Amniotic epithelial cell (primary cell): Measurements from ENCODE around the gene HMGN1.

ENCODE experiments used
- DNase-seq: peaks from one replicate; pipeline ENCODE4 v3.0.0-alpha.2; 2010; ENCODE audit warnings: low read depth

Gene HMGN1

DNA sequence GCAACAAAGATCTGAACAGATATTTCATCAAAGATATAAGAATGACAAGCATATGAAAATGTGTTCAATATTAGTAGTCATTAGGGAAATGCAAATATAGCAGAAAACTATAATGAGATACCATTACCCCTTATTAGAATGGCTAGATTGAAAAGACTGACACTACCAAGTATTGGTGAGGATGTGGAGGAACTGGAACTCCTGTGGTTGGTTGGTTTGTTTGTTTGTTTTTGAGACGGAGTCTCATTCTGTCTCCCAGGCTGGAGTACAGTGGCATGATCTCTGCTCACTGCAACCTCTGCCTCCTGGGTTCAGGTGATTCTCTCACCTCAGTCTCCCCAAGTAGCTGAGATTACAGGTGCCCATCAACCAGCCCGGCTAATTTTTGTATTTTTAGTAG lies 18.9 kb upstream of the HMGN1 start:
- no peak for DNase-seq

DNA sequence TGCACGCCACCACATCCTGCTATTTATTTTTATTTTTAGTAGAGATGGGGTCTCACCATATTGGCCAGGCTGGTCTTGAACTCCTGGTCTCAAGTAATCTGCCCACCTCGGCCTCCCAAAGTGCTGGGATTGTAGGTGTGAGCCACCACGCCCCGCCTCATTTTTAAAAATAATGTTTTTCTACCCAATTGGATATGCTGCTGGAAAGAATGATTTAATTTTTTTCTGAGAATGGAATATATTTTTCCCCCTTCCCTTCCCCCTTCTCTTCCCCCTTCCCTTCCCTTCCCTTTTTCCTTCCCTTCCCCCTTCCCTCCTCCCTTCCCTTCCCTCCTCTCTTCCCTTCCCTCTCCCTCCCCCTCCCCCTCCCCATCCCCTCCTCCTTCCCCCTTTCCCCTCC lies 17.7 kb upstream of the HMGN1 start:
- no peak for DNase-seq

DNA sequence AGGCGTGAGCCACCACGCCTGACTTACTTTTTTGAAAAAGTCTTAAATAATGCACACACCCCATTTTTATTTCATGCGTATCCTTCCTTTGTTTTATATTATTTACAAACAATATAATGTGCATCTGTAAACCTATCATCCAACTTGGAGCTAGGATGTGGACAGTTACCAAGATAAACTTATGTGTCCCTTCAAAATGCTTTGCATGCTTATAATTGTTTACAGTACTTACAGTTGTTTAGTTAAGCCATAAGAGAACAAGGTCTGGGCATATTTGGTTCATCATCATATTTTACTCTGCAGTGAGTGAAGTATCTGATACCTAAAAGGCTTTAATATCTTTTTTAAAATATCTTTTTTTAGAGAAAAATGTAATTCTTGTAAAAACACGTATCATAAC lies 16.1 kb upstream of the HMGN1 start:
- DNase-seq, result no peak

DNA sequence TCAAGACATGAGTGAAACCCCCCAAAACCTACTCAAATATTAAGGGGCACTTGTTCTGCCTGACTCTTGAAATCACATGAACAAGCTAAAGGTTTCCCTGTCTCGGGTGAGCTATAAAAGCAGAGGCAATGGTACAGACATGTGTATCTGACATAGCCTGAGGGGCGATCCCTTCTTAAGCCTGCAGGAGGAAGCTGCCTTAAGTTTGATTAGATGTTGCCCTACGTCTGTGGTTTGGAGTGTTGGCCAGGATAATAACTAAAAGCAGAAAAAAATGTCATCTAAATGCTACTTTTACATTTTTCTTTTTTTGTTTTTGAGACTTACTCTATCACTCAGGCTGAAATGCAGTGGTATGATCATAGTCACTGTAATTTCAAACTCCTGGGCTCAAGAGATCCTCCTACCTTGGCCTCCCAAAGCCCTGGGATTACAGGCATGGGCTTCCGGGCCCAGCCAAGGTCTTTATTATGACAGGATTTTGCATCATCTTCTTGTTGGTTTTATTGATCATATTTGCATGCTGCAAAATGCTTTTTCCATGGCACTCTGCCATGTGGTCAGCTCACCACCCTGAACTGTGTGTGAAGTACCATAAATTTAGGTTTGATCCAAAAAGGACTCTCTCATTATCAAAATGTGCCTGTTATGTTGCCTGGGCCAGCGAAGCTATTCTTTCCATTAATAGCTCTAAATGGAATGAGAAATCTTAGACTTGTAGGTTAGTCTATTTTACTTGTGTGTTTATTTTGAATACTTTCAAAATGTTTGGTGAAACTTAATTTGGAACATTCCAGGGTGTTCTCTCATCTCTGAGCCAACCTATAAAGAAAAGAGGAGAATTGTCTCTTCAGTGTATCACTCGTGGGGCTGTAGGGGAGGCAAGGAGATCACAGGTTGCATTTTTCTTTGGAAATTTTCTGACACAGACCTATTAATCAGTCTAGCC lies 15.0 kb upstream of the HMGN1 start:
- no peak for DNase-seq

DNA sequence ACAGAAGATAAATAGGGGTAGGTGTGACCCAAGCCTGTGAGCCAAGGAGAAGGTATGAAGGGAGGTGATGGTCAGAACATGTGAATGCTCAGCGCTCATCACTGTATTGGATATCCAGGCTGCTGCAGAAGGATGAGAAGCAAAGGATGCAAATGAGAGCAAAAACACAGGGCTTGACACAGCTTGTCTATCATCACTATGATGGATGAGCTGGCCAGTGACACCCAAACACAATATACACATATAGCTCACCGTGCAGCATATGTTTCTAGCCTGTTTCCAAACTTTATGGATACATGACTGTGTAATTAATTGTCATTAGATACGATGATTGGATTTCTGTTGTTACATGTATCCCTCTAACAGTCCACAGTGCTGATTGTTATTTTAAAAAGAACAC lies 13.8 kb upstream of the HMGN1 start:
- no peak for DNase-seq

DNA sequence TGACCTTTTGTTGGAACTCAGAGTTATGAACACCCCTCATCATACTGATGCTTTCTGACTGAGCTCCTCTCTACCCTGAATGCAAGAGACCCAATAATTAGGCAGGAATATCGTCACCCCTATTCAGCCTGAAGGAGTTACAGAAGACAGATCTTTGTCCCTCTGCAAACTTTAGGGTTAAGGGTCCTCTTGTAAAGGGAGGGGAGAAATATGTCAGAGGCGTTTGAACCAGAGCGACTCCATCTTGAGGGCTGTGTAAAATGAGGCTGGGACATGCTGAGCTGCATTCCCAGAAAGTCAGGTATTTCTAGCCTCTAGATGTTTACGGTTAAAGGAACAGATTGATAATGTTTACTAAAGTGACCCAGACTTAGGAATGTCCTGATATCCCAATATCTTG lies 10.5 kb upstream of the HMGN1 start:
- no peak for DNase-seq

DNA sequence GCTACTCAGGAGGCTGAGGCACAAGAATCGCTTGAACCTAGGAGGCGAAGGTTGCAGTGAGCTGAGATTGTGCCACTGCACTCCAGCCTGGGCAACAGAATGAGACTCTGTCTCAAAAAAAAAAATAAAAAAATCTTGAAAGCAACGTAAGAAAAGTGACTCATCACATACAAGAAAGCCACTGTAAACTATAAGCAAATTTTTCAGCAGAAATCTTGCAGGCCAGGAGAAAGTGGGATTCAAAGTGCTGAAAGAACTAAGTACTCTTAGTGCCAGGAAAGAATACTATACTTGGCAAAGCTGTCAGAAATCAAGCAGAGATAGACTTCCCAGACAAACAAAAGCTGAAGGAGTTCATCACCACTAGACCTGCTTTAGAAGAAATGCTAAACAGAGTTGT lies 4.4 kb upstream of the HMGN1 start:
- DNase-seq, result peak; percentile 57

DNA sequence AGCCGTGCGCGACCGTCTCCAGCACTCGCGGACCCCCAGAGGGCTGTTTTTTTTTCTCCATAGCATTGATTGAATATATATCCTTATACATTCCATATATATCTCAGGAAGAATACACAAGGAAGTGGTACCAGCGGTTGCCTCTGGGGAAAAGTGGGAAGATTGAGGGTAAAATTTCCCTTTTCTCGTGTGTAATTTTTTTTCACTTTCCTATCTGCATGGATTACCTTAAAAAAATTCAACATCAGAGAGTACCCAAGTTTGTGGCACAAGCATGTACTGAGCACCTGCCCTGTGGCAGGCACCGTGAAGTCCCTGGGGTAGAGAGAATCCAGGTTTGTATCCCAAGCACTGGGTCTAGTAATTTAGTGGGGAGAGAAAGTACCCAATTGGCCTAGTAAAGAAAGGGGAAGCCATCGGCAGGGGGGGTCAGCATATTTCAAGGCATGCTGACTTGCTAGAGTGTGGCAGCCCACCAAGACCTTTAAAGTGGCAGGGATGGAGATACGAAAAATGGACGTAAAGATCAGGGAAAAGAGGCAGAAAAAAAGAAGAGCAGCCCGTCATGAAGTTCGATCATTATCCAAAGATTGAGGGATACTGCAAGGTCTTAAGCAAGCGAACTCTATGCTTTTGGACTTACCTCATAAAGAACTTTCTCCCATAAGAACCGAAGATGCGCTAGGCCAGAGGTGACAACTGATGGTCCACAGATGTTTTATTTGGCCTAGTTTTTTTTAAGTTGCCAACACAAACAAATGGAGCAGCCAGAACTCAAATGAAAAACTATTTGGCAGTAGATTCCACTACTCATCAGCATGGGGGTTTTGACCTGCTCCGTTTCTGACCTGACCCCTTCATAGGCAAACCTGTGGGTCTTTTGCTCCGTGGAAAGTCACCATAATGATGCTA lies 1.5 kb upstream of the HMGN1 start:
- DNase-seq, result no peak

DNA sequence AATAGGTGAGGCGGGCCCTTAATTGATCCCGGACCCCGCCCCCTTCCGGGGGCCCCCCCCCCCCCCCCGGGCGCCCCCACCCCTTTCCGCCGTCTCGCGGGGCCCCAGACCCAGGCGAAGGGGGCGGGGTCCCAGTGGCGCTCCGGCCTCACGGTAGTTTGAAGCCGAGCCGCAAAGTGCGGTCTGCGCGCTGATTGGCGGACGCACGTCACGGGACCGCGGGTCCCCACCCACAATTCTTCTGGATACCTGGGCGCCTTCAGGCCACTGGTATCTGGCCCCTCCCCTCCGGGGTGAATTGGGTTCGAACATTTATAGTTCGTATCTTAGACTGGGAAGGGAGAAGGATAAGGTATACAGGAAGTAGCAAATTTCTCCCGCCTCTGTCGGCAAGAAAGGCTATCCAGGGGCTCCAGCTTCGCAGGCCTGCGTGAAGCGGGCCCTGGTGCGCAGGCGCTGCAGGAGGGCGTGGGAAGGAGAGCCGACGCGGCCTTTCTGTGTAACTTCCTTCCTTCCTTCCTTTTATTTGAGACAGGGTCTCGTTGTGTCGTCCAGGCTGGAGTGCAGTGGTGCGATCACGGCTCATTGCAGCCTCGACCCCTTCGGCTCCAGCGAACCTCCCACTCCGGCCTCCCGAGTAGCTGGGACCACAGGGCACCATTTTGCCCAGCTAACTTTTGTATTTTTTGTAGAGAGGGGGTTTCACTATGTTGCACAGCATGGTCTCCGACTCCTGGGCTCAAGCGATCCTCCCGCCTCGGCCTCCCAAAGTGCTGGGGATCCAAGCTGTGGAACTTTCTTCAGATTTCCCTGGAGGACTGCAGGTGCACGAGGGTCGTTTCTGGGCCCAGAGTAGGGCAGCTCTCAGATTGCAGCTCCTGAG lies 564 bp upstream of the HMGN1 start:
- DNase-seq, result peak; percentile 92

DNA sequence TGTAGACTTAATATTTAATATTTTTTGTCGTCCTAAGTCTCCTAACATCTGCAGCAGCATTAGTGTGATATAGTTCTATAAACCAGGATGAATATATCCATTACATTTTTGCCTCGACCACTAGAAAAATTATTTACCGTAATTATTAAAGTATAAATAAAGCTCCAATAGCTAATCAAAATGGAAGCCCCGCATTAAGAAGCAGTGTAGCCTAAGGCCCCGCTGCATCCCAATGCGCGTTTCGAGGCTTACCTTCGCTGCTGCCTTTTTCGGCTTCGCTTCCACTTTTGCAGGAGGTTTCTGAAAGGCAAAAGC lies 891 bp downstream of the HMGN1 start:
- DNase-seq, result no peak

DNA sequence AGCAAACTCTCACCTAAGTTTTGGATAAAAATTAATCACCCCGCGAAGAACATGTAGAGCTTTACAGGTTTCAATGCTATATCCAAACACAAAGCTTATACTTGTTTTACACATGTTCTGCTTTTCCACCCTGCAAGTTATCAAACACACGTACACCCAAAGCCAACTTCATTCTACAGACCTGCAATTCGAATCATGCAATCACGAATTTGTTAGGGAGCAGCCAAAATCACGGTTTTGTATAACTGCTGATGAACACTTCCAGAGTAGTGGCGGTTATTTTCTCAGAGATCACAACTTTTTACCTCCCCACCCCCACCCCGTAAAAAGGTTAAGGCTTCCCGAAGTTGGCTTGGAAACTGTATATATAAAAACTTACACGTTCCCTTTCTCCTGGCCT lies 1.4 kb downstream of the HMGN1 start:
- DNase-seq, result no peak

DNA sequence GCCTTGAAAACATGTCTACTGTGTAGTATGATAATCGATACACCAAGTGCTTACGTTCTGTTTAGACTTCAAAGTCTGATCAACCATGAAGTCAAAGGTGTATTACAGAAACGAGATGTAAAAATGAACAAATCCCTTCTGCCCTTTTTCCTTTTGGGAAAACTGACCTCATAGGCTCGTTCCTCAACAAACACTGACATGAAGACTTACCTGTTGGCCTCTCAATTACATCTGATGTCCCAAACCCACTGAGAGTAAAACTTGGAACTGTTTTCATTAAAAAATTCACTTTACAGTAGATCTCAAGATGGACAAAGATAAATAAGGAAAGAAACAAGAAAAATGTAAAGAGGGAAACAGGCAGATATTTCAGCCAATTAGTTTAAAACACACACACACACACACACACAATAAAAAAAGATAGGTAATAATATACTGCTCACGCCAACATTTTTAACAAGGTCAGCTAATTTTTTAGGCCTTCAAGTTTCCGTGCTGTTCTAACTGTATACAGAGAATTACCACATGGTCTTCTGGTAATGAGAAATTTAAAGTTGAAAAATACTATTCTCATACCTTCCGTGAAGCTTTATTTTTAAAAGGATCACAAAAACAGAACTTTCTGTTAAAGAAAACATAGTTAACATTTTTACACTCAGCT lies 2.1 kb downstream of the HMGN1 start:
- no peak for DNase-seq

DNA sequence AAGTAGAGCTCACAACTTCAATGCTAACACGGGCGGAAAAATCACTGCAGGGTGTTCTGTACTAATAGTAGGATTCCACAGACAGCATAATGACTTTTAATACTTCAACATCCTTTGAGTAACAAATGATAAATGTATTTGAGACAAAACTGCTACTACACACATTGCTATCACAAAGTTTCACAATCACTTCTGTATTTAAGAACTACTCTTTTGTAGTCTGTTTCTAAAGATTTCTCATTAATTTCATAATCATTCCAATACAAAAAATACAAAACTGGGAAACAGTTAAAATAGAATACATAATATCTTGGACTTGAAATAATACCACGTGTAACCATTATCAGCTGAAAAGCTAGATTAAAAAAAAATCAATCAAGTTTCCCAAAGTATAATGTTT lies 2.7 kb downstream of the HMGN1 start:
- peak; percentile 21 for DNase-seq

DNA sequence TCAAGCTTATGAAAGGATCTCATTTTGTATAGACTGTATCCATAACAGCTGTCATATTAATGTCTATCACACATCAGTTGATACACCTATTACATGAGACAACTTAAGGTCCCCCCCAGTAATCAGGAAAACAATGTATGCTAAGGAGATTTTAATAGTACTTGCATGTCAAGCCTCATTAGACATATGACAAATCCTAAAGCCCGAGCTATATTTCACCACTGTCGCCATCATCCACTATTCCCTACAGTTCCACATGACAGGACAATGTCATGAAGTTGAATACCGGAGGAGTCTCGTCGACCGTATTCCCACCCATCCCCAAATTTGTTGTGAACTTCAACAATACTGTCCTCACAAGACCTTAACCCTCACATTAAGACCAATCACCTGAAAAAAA lies 3.4 kb downstream of the HMGN1 start:
- no peak for DNase-seq

DNA sequence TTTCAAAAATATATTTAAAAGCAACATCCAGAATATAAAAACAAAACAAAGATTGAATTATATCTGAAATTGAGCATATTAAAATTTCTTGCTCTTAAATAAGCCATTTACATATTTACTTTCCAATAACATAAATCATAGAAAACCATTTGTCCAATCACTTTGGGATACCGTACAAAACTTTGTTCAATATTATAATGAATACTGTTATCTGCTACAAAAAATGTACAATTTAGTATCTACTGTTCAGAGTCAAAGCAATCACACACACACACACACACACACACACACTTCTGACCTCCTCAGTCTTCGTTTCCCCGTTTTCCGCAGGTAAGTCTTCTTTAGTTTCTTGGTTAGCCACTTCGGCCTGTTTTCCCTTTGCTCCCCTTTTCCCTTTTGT lies 4.0 kb downstream of the HMGN1 start:
- no peak for DNase-seq

DNA sequence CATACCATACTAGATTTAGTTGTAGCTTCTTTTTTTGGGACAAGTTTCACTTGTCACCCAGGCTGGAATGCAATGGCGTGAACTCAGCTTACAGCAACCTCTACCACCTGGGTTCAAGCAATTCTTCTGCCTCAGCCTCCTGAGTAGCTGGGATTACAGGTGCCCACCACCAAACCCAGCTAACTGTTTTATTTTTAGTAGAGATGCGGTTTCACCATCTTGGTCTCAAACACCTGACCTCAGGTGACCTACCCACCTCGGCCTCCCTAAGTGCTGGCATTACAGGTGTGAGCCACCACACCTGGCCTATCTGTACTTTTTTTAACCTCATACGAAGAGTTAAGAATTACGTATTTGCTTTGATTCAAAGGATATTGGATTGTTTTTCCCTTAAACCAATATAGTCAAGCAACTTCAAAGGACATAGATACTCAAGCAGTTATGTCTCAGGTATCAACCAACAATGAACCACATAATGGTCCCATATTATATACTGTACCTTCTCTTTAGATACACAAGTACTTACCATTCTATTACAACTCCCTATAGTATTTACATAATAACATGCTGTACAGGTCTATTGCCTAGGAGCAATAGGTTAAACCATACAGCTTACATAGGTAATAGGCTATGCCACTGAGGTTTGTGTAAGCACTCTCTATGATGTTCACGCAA lies 7.5 kb downstream of the HMGN1 start:
- DNase-seq, result no peak

DNA sequence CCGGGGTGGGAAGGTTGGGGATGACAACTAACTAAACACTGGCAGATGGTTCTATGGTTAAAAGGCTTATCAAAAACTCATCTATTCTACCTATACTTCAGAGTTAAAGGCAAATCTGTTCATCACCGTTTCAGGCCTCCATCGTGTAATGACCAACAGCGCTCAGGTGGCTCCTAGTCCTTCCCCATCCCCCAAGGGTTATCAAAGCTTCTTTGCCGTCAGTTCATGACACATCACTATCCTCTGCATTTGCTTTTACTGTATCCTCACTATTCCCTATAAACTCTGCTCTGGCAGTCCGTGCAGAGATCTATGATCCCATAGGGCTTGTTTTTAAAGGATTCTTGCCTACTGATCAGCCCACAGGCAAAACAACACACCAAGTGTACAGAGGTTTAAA lies 8.2 kb downstream of the HMGN1 start:
- no peak for DNase-seq

DNA sequence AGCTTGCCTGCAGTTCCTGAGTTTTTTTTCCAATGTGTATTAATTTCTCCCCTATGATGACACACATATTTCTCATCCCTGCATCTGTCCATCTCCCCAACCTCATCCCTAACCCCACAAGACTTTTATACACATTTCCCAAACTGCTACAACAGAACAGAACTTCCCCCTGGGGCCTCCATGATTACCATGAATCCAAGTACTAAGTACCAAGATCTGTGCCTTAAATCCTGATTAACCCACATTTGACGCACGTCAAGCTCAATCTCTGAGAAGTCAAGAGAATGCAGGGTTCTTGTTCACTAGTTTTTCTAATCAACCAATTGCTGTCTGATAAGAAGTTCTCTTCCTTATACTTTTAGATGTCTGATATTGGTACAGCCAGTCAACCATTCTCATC lies 9.7 kb downstream of the HMGN1 start:
- DNase-seq, result no peak

DNA sequence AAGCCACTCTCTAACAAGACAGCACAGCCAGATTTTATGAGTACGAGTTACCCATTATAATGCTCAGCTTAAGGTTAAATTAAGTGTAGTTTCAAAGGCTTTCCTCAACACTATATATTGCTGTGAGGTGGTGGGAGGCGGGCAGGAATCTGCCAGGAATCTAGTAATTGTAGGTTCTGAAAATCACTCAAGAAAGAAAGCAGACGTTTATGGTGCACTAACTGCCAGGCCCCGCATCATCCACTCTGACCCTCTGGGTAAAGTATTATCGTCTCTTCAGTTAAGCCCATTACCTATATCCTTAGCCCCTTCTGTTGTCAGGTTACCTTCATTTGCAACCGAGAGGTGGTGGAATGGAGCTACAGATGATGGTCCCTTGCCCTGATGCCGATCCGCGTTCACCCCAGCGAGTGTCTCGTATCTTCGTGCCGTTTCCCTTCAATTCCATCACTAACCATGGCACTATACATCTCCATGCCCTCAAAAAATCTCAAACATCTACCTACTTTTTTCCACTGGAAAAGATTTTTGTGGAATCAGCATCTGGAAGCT lies 12.4 kb downstream of the HMGN1 start:
- DNase-seq, result no peak

DNA sequence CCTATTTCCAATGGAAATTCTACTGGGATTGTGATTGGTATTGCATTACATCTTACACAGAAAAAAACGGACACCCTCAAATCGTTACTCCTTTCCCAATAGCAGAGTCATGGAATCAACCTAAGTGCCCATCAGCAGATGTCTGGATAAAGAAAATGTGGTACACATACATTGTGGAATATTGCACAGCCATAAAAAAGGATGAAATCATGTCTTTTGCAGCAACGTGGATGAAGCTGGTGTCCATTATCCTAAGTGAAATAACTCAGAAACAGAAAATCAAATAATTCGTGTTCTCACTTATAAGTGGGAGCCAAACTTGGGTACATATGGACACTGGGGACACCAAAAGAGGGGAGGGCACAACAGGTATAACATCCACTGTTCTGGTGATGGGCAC lies 14.3 kb downstream of the HMGN1 start:
- no peak for DNase-seq

DNA sequence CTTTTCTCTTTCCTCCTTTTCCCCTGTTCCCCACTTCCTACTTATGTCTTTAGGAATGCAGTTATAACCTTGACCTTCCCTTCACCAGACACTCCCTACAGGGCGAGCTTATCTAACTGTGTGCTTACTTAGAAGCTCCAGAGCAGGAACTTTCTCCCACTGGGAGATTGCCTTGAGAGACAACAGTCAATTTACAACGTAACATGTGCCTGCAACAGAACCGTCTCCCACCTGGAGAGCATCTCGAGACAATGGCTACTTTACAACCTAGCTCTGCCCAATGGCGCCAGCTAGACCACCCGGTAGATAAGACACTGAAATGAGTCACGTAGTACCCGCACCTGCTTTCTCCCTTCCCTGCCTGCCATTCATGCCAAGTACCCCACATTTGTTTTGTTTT lies 16.7 kb downstream of the HMGN1 start:
- peak; percentile 53 for DNase-seq
